ENCODE measurements around the gene AMACR. TPM values are rescaled to one million over a fixed set of nuclear protein-coding genes. Genes with fewer than 3 reads are reported as not detected.

The AMACR gene
- 0.65 and 1.2 TPM in 2 replicates for total RNA-seq (2011; cell fraction: chromatin; rRNA removed; ENCODE audit: low replicate concordance)
- 0.66 and 1.3 TPM in 2 replicates for total RNA-seq (2011; cell fraction: nucleolus; rRNA removed)
- total RNA-seq (2011; cell fraction: nucleoplasm; rRNA removed), result 0.95 and 1.3 TPM in 2 replicates
- total RNA-seq (2014; rRNA removed) (2.2 and 3.5 TPM in 2 replicates), total RNA-seq (2014; rRNA removed; fragmentation: Illumina TruSeq; extraction: Trizol) (4.4 and 4.5 TPM in 2 replicates), total RNA-seq (2015; rRNA removed; fragmentation: Illumina TruSeq; extraction: Trizol) (2.1 and 4.0 TPM in 2 replicates), total RNA-seq (2021) (4.6 and 5.1 TPM in 2 replicates), polyA plus RNA-seq (2011; rRNA removed) (3.9 and 4.2 TPM in 2 replicates), polyA plus RNA-seq (2014; fragmentation: Illumina TruSeq; extraction: Trizol) (3.5 and 3.8 TPM in 2 replicates), polyA plus RNA-seq (2014; fragmentation: Nextera tagmentation; extraction: Ambion mirVana) (under 1 TPM; 0.72 to 0.81 TPM), polyA plus RNA-seq (2014; rRNA removed) (4.1 and 5.0 TPM in 2 replicates), polyA minus RNA-seq (2011; rRNA and poly(A)+ RNA removed) (3.8 and 4.9 TPM in 2 replicates), Bru-seq, nascent RNA (percentile 55 among the genes with signal in this experiment), BruChase-seq, experiment 1, labeled RNA remaining after a 2-hour chase (percentile 52 among the genes with signal in this experiment), BruChase-seq, experiment 2, labeled RNA remaining after a 6-hour chase (percentile 56 among the genes with signal in this experiment)
- polyA plus RNA-seq (2011; cell fraction: cytosol; rRNA removed), result 2.5 and 3.8 TPM in 2 replicates
- 0.98 and 1.6 TPM in 2 replicates for polyA plus RNA-seq (2011; cell fraction: nucleus; rRNA removed)
- 3.3 and 5.1 TPM in 2 replicates for polyA plus RNA-seq (2012)
- polyA minus RNA-seq (2011; cell fraction: cytosol; rRNA and poly(A)+ RNA removed), result 1.3 and 3.0 TPM in 2 replicates
- polyA minus RNA-seq (2011; cell fraction: nucleus; rRNA and poly(A)+ RNA removed), result 1.5 and 1.8 TPM in 2 replicates
- long read RNA-seq, experiment 1, full-length matches to known transcripts, result 5 of 7 reads
- long read RNA-seq, experiment 1, partial matches to known transcripts, result 2 of 7 reads
- long read RNA-seq, experiment 1, other reads (novel, unspliced or antisense), result 0 of 7 reads
- long read RNA-seq, experiment 2, full-length matches to known transcripts, result 3 of 3 reads
- long read RNA-seq, experiment 2, partial matches to known transcripts, result 0 of 3 reads
- long read RNA-seq, experiment 2, other reads (novel, unspliced or antisense), result 0 of 3 reads
- long read RNA-seq, experiment 3, full-length matches to known transcripts, result 5 of 5 reads
- long read RNA-seq, experiment 3, partial matches to known transcripts, result 0 of 5 reads
- long read RNA-seq, experiment 3, other reads (novel, unspliced or antisense), result 0 of 5 reads

DNA sequence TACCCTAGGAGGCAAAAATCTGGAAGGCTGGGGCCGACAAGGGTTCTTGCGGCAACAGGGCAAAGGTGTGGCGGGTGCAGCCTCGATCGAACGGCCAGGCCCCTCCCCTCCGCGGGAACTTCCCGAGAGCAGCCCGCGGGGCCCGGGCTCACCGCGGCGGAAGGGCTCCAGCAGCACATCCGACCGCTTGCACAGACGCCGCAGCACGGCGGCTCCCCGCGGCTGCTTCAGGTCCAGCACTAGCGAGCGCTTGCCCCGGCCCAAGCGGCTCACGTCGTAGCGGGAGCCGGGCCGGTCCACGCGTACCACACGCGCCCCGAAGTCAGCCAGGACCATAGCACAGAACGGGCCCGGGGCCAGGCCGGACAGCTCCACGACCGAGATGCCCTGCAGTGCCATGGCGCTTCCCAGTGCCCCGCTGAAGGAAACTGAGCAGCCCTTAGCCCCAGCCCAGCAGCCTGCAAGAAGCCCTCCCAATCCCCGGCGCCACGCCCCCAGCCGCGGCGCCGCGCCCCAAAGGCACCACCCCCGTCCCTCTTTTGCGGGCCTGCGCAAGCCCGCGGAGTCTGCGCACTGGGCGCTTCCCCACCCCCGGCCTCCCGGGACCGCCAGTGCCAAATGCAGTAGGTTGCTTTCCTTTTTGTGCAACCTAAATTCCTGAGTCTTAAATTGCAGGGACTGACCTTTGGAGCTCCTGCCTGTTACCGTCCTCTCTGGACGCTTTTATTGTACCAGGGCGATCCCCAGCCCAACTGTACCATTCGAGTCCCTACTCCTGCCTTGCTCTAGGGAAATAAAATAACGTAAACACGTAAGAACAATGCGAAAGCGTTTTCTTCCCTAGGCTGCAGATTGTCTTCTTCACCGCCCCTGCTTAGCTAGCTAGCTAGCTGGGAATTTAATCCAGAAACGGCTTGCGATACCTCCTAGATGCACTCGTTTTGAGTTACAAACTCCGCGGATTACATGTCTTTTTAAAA is at the start of gene AMACR:
AMACR (minus strand) TSS at position 430 of the 980 bp plus-strand sequence; CDS start at position 399, 31 bp downstream.
- H3K4me2 ChIP-seq (ENCODE audit: insufficient read depth, low read length), result peak within 1 kb of the TSS; percentile 84
- peak; percentile 84 for FAIRE-seq
- peak within 1 kb of the TSS; percentile 61 for H3K4me3 ChIP-seq
- peak; percentile 93 to 96 (median 95) for DNase-seq (ENCODE audit: extremely low read depth in 1 of 4, low spot score in 3 of 4)
- in situ Hi-C loops (cut with MboI), result loop anchor here (10.0 kb wide), 1 partner anchor 437 kb away; no protein-coding TSS in a partner anchor
- POLR2A ChIA-PET, result interaction anchor here (0.6 to 1.4 kb wide), 4 partner anchors 10 to 408 kb away, joined by 3 to 6 read pairs (median 4); no protein-coding TSS in a partner anchor
- H3K79me2 ChIP-seq (ENCODE audit: control insufficient read depth, insufficient read depth, low read length), result no peaks in the 10 kb centered on the region
- TSS peak; percentile 97 for BruUV-seq (replicated peaks)
- WGBS (ENCODE audit: insufficient coverage, low coverage, missing lambda C conversion rate), result 1% methylated on average over 68 of the region's 76 CpGs
- H3K27ac ChIP-seq (ENCODE audit: extremely low read depth, low read depth, low read length), result peak within 1 kb of the TSS; percentile 72
- H2AFZ ChIP-seq (ENCODE audit: low read depth, low read length), result peak within 1 kb of the TSS; percentile 98
- H3K36me3 ChIP-seq (ENCODE audit: control insufficient read depth, insufficient read depth, low read length), result no peaks in the 10 kb centered on the region; the same call in 2 of the 3 replicates
- H3K9me3 ChIP-seq (replicated peaks; ENCODE audit: control insufficient read depth, insufficient read depth, low read depth, low read length), result no peaks in the 10 kb centered on the region
- H3K27me3 ChIP-seq (ENCODE audit: control insufficient read depth in 2 of 2, insufficient read depth in 2 of 2, low read length in 2 of 2), result peaks cover 0 to 3% of the 10 kb centered on the region in 2 experiments; a peak in 1 of 5 replicates
- no peaks in the 10 kb centered on the region for H4K20me1 ChIP-seq (replicated peaks; ENCODE audit: control insufficient read depth, insufficient read depth, low read length)
- H3K4me1 ChIP-seq (replicated peaks in 1 of 2; ENCODE audit: control insufficient read depth in 2 of 2, insufficient read depth in 2 of 2, low read length in 2 of 2), result peaks cover 7 to 12% of the 10 kb centered on the region in 2 experiments; a peak in 4 of 5 replicates
- H3K9me1 ChIP-seq (ENCODE audit: control insufficient read depth, insufficient read depth, low read length), result no peaks in the 10 kb centered on the region
- H3K9ac ChIP-seq (ENCODE audit: insufficient read depth in 1 of 2, low read depth in 2 of 2, low read length in 2 of 2), result peak within 1 kb of the TSS; percentile 73 to 91
- intact Hi-C loops (cut with micrococcal nuclease), result no loop called here
- CTCF ChIA-PET (ENCODE audit: low intra/inter-chr PET ratio), result no interaction called here
- peak; percentile 97 for ATAC-seq
- TF ChIP-seq COPS2 (conservative IDR thresholded peaks at IDR 0.05) (no peak), SMAD1 (IDR thresholded peaks at IDR 0.05; ENCODE audit: low read depth, low read length, partially characterized antibody) (no peak), ATF1 (CRISPR knock-in tag; IDR thresholded peaks at IDR 0.05) (no peak), ATF1 (tag; IDR thresholded peaks at IDR 0.05) (peak; percentile 47), RAD51 (IDR thresholded peaks at IDR 0.05; ENCODE audit: borderline replicate concordance, low read depth) (no peak), ZNF384 (IDR thresholded peaks at IDR 0.05; ENCODE audit: low read depth, low read length) (0 out of 2 replicates have a peak, but pooled peaks have one; percentile 4)

Measured in K562 (cell line).